Smooth muscle cell of bladder (primary cell): ENCODE data around the gene TLCD3B. TPM values are rescaled to one million over a fixed set of nuclear protein-coding genes. Genes with fewer than 3 reads are reported as not detected.

Experiments
- total RNA-seq: library from RNA; depleted of rRNA; stranded (reverse); fragments of >200 nt; gene quantifications from 2 replicates; pipeline ENCODE4 v1.2.3, GENCODE V29; 2014

The TLCD3B gene
- 0.09 TPM in 1 of 2 replicates, not detected in the other for total RNA-seq

DNA sequence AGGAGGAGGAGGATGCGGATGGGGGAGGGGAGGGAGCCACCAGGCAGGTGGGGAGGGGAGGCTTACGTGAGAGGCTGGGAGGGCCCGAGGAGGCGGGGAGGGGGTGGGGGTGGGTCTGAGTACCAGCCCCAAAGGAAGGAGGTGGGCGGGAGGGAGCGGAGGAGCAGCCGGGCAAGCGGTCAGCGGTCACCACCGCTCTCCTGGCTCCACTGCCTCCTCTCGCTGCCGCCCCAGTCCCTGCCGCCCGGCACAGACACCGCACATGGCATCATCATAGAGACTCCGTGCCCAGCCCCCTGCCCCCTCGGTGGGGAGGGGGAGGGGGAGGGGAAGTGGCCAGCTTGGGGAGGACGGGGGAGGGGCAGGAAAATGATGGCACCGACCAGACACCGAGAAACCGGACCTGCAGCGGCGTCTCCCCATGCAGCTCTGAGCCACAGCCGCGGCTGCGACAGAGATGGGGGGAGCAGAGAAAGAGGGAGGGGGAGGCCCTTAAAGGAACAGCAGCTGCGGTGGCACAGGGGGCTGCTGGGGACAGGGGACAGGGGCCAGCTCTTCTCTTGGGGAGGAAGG lies at the start of gene TLCD3B:
TLCD3B (minus strand) TSS at position 431 of the 573 bp plus-strand sequence. CDS start 744 bp downstream, outside the sequence.

DNA sequence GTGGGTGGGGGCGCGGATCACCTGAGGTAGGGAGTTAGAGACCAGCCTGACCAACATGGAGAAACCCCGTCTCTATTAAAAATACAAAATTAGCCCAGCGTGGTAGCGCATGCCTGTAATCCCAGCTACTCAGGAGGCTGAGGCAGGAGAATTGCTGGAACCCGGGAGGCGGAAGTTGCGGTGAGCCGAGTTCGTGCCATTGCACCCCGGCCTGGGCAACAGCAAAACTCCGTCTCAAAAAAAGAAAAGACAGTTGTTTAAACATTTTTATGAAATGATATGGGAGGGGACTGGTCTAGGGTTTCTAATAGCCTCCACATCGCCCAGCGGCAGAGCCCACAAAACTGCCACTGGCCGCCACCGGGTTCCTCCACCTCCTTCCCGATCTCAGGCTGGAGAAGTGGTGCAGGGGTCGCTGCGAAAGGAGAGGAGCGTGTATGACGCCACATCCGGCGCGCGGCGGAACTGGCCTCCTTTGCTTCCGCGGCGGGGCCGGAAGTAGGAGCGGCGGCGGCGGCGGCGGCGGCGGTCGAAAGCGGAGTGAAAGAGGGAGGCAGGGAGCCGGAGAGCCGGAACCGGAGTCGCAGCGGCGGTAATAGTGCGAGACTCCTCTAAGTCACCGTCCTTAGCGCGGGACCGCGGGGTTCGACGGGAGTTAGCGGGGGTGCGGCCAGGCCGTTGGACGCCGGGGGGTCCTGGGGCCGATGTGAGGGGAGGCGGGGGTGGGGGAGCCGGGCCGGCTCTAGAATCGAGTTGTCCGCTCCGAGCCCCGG lies 44.6 kb upstream of the TLCD3B start, which contains the start of gene PPP4C:
PPP4C (plus strand) TSS at position 492 of the 773 bp plus-strand sequence. CDS start 384 bp downstream, outside the sequence.

DNA sequence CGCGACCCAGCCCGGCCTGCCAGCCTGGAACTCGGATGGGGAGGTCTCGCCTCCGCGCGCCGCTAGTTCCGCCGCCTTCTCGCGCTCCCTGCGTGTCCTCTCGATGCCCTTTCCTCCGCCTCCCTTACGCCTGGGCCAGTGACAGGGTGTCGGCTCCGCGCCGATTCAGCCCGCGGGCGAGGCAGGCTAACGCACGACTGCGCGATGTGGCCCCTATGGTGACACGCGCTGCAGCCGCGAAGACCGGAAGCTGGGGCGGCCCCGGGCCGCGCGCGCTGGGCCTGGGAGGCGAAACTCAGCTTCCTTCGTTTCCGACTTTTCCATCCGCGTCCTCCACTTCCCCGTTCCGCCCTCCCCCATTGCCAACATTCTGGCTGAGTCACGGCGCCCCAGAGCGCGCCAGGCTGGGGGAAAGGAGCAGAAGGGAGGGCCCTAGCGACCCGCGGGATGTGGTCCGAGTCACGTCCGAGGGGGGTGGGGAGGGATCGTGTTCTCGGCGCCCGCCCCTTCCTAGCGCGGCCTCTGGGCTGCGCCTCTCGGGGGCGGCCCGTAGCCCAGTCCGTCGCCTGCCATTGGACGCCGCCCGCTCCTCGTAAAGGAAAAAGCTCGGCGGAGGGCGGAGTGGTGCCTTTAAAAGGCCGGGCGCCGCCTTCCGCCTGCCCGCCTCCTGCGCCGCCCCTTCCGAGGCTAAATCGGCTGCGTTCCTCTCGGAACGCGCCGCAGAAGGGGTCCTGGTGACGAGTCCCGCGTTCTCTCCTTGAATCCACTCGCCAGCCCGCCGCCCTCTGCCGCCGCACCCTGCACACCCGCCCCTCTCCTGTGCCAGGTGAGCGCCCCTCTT lies 34.3 kb upstream of the TLCD3B start, which contains the start of gene ALDOA:
ALDOA (plus strand) TSS at position 659 of the 841 bp plus-strand sequence. CDS start 1,138 bp downstream, outside the sequence.

GRCh38 chr16:30022887-30023286 lies 8.2 kb downstream of the TLCD3B start, which contains the start of gene C16orf92:
C16orf92 (plus strand) TSS chr16:30023198; CDS start chr16:30023341, 143 bp downstream.

DNA sequence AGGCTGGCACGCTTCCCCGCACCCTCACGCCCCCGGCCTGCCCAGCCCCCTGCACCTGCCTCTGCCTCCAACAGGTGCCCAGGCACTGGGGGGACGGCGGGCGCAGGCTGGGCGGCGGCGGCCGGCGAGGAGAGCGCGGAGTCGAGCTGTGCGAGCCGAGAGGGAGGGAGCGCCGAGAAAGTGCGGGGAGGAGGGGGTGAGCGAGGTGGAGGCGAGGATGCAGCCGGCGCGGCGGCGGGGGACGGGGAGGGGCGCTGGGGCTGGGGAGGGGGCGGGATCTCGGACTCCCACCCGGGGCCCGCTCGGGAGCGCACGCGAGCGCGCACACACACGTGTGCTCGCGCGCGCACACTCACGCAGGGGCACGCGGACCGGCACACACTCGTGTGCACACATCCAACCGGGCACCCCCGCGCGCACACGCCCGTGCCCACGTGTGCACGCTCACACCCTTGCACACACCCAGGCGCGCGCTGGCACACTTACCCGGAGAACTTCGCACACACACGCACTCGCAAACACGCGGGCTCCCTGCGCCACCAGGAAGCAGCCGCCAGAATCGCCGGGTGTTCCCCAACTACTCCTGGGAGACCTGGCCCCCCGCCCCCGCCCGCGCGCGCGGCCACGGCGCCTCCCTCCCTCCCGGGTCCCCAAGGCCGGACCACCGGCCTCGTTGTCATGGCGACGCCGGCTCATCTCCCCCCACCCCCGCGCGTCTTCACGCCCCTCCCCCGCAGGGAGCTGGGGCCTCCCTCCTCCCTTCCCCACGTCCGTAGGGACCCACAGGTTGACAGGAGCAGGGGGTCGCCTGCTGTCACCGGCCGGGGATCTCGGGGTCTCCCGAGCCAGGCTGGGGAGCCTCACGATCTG lies 20.0 kb downstream of the TLCD3B start, which contains the start of gene DOC2A:
DOC2A (minus strand) TSS at position 184 of the 870 bp plus-strand sequence. CDS start 805 bp downstream, outside the sequence.

DNA sequence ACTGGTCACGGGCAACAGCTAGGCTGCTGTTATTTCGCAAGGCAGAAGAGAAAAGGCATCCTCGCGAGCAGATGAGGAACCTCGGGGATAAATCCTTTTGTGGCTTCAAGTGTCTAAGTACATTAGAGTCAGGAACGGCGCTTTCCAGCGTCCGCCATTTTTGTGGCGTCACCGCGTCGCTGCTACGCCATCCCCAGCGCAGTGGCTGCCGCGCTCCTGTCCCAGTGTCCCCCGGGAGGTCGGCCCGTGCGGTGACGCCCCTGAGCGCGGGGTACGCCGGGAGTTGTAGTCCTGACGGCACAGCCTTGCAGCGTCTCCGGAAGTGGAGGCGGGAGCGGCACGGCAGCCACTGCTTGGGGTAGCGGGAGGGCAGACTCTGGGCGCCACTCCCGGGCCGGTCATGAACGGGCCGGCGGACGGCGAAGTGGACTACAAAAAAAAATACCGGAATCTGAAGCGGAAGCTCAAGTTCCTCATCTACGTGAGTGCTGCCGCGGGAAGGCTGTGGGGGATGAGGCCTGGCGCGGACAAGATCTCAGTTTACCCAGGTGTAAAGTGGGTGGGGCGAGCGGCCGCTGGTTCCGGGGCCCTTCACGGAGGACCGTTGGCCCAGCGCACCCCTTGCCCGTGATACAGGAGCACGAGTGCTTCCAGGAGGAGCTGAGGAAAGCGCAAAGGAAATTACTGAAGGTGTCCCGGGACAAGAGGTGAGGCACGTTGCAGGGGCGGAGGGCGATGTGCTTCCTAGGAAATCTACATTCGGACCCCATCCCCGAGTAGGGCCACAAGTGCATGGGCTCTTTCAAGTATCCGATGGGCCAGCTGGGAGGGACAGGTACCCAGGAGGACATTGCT lies 34.9 kb downstream of the TLCD3B start, which contains the start of gene INO80E:
INO80E (plus strand) TSS at position 331 of the 855 bp plus-strand sequence; CDS start at position 401, 70 bp downstream.

DNA sequence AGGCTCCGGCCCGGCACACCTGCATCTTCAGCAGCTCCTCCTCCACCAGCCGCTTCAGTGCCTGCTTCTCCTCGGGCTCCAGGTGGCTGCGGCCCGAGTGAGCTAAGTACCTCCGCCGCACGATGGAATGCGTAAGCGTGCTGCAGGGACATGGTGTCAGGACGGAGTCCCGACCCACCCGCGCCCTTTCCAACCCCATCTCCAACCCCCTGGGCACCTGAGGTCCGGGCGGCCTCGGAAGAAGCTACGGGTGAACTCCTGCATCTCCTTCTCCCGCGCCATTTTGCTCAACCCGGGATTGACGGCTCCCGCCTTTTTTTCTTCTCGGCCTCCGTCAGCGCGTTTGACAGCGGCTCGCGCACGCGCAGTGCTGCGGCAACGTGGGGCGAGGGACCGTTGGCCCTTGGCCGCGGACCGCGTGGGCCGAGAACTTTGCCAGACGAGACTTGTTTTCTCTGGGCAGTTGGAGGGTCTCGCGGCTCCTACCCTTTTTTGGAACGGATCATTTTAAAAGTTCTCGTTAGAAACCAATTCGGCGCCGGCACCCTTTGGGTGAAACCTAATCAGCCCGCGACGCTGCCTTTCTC lies 35.7 kb downstream of the TLCD3B start, which contains the start of gene HIRIP3:
HIRIP3 (minus strand) TSS at position 294 of the 587 bp plus-strand sequence; CDS start at position 282, 12 bp downstream.

Other genes starting within 250 kb of the TLCD3B start
- gene KIF22, start 240.5 kb downstream of the TLCD3B start, total RNA-seq = 5.5 and 8.0 TPM in 2 replicates
- 106 and 159 TPM in 2 replicates for gene MAZ, start 224.7 kb downstream of the TLCD3B start, total RNA-seq
- 0.92 and 1.3 TPM in 2 replicates for gene PRRT2, start 219.1 kb downstream of the TLCD3B start, total RNA-seq
- gene PAGR1, start 215.1 kb downstream of the TLCD3B start, total RNA-seq = 11.2 and 14.2 TPM in 2 replicates
- 338 and 371 TPM in 2 replicates for gene MVP, start 210.8 kb downstream of the TLCD3B start, total RNA-seq
- gene CDIPT, start 168.0 kb downstream of the TLCD3B start, total RNA-seq = 94.6 and 136 TPM in 2 replicates
- gene SEZ6L2, start 131.7 kb downstream of the TLCD3B start, total RNA-seq = 2.1 and 7.0 TPM in 2 replicates
- gene ASPHD1, start 130.8 kb downstream of the TLCD3B start, total RNA-seq = 7.3 and 10.4 TPM in 2 replicates
- gene KCTD13, start 105.0 kb downstream of the TLCD3B start, total RNA-seq = 3.5 and 4.8 TPM in 2 replicates
- gene TMEM219, start 69.2 kb downstream of the TLCD3B start, total RNA-seq = 81.2 and 82.3 TPM in 2 replicates
- gene TAOK2, start 57.4 kb downstream of the TLCD3B start, total RNA-seq = 39.1 and 47.1 TPM in 2 replicates
- 5.0 and 5.6 TPM in 2 replicates for gene HIRIP3, start 35.7 kb downstream of the TLCD3B start, total RNA-seq
- 11.9 and 15.2 TPM in 2 replicates for gene INO80E, start 35.0 kb downstream of the TLCD3B start, total RNA-seq
- 0.28 TPM in 1 of 2 replicates, not detected in the other for gene DOC2A, start 20.2 kb downstream of the TLCD3B start, total RNA-seq
- not detected in 2 replicates for gene C16orf92, start 8.1 kb downstream of the TLCD3B start, total RNA-seq
- gene ALDOA, start 34.5 kb upstream of the TLCD3B start, total RNA-seq = 617 and 861 TPM in 2 replicates
- gene PPP4C, start 44.7 kb upstream of the TLCD3B start, total RNA-seq = 193 and 224 TPM in 2 replicates
- under 0.01 and 0.09 TPM in 2 replicates for gene TBX6, start 60.7 kb upstream of the TLCD3B start, total RNA-seq
- 6.3 and 10.2 TPM in 2 replicates for gene YPEL3, start 64.9 kb upstream of the TLCD3B start, total RNA-seq
- 0.71 and 1.6 TPM in 2 replicates for gene GDPD3, start 82.3 kb upstream of the TLCD3B start, total RNA-seq
- 28.4 and 41.2 TPM in 2 replicates for gene MAPK3, start 91.9 kb upstream of the TLCD3B start, total RNA-seq
- 0.46 and 0.71 TPM in 2 replicates for gene CORO1A, start 152.3 kb upstream of the TLCD3B start, total RNA-seq
- gene BOLA2B, start 162.4 kb upstream of the TLCD3B start, total RNA-seq = 20.8 and 31.1 TPM in 2 replicates
- gene SLX1A, start 162.6 kb upstream of the TLCD3B start, total RNA-seq = 20.9 and 21.2 TPM in 2 replicates
- 2.4 and 3.4 TPM in 2 replicates for gene SULT1A3, start 168.0 kb upstream of the TLCD3B start, total RNA-seq
- 0.43 and 1.8 TPM in 2 replicates for gene NPIPB13, start 217.2 kb upstream of the TLCD3B start, total RNA-seq